ENCODE results near the gene OGFOD3. TPM values are rescaled to one million over a fixed set of nuclear protein-coding genes. Genes with fewer than 3 reads are reported as not detected.
"Not testable (repeated sequence)": the region's sequence is repeated elsewhere in the genome, so short reads cannot be mapped to it uniquely, and the experiment has no call there.

OGFOD3 gene
- total and polyA plus RNA-seq, 5 experiments from 2014 or later = 25.6 to 35.2 (median 32.4) TPM

GRCh38 chr17:82457073-82457928, 38.9 kb upstream of the OGFOD3 start:
- POLR2A ChIA-PET = interaction anchor here (0.6 to 3.6 kb wide), 17 partner anchors 8 to 596 kb away, joined by 3 to 31 read pairs (median 3); partner anchors contain the start of genes DCXR, FOXK2, HEXD and OGFOD3
- peak overlapping the region; percentile 80 to 97 (median 89) for H3K4me3 Mint-ChIP-seq
- no peak for DNase-seq
- H3K4me1 Mint-ChIP-seq = peaks cover 16 to 38% (median 26%) of the 10 kb centered on the region in 4 donors
- H3K36me3 Mint-ChIP-seq = peaks cover 0 to 18% (median 3%) of the 10 kb centered on the region in 3 donors
- no peak for ATAC-seq
- no peaks in the 10 kb centered on the region for H3K27me3 Mint-ChIP-seq
- H3K27ac Mint-ChIP-seq = peak overlapping the region; percentile 91 to 99 (median 98)
- no peaks in the 10 kb centered on the region for H3K9me3 Mint-ChIP-seq

DNA sequence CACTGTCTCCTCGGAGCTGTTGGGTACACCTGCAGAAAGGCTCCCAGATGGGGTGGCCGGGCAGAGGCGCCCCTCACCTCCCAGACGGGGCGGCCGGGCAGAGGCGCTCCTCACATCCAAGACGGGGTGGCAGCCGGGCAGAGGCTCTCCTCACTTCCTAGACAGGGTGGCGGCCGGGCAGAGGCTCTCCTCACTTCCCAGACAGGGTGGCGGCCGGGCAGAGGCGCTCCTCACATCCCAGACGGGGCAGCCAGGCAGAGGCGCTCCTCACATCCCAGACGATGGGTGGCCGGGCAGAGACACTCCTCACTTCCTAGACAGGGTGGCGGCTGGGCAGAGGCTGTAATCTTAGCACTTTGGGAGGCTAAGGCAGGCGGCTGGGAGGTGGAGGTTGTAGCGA, 35.3 kb upstream of the OGFOD3 start:
- not testable (repeated sequence) for H3K36me3 Mint-ChIP-seq, DNase-seq, H3K27me3 Mint-ChIP-seq, ATAC-seq, H3K4me3 Mint-ChIP-seq, H3K9me3 Mint-ChIP-seq
- Mint-ChIP-seq H3K27ac (peak overlapping the region in 1 of 10 donors; percentile 55), H3K4me1 (peaks cover 18 to 44% (median 40%) of the 10 kb centered on the region in 4 donors)
- POLR2A ChIA-PET = interaction anchor here (1.1 kb wide), 1 partner anchor 9 kb away, joined by 3 read pairs; no protein-coding TSS in a partner anchor

- H3K9me3 Mint-ChIP-seq, H3K27me3 Mint-ChIP-seq, H3K36me3 Mint-ChIP-seq, ATAC-seq, DNase-seq: not testable (repeated sequence)
- Mint-ChIP-seq H3K4me1 (peaks cover 18 to 44% (median 40%) of the 10 kb centered on the region in 4 donors), H3K27ac (peak overlapping the region in 2 of 10 donors; percentile 37 to 98), H3K4me3 (peak overlapping the region in 1 of 10 donors; percentile 0)
- POLR2A ChIA-PET = interaction anchor here (0.6 to 1.1 kb wide), 2 partner anchors 10 to 240 kb away, joined by 3 to 4 read pairs; partner anchors contain the start of gene CCDC57
These were observed 34.8 kb upstream of the OGFOD3 start for GRCh38 chr17:82453151-82453550.

GRCh38 chr17:82452162-82452561, 33.8 kb upstream of the OGFOD3 start:
- no peak for DNase-seq
- peak overlapping the region in 9 of 10 donors; percentile 53 to 98 (median 71) for H3K27ac Mint-ChIP-seq
- POLR2A ChIA-PET = interaction anchor here (1.2 to 1.7 kb wide), 3 partner anchors 8 to 44 kb away, joined by 3 to 6 read pairs (median 4); no protein-coding TSS in a partner anchor
- H3K4me1 Mint-ChIP-seq = peaks cover 15 to 42% (median 38%) of the 10 kb centered on the region in 4 donors
- no peaks in the 10 kb centered on the region for H3K27me3 Mint-ChIP-seq
- H3K9me3 Mint-ChIP-seq = no peaks in the 10 kb centered on the region
- H3K4me3 Mint-ChIP-seq = peak overlapping the region in 9 of 10 donors; percentile 15 to 99 (median 45)
- no peaks in the 10 kb centered on the region for H3K36me3 Mint-ChIP-seq
- no peak for ATAC-seq

DNA sequence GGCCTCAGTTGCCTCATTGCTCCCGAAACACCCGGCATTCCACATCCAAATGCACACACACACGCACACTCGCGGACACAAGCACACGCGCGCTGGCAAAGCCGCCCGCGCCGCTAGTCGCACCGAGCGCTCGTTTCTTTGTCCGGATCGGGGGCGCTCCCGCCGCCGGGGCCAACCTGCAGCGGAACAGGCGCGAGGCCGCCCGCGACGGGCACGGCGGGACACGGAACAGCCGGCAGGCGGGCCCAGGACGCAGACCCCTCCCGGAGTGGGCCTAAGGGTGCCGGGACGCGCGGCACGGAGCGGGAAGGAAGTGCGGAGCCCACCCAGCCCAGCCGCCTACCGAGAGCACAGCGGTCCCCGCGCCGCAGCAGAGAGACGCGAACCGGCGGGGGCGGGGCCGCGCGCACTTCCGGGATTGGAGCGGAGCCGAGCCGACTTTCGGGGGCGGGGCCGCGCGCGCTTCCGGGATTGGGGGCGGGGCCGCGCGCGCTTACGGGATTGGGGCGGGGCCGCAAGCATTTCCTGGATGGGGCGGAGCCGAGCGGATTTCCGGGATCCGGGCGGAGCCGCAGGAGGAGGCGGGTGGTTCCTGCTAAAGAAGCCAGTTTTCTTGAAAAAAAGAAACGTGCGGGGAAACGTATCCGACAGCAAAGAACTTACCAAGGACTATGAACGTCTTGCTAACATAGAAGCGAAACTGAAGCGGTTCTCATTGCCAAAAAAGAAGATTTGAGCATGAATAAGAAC, 32.1 kb upstream of the OGFOD3 start, which contains the start of gene CYBC1:
Gene CYBC1, minus strand, starts transcription at position 396 of the 750 bp plus-strand sequence. CDS start 1,498 bp downstream, outside the sequence.
- H3K4me3 Mint-ChIP-seq = peak within 1 kb of the TSS; percentile 92 to 99 (median 95)
- H3K9me3 Mint-ChIP-seq = no peaks in the 10 kb centered on the region
- H3K27ac Mint-ChIP-seq = peak within 1 kb of the TSS; percentile 96 to 99 (median 98)
- DNase-seq = peak; percentile 85 to 99 (median 94)
- no peaks in the 10 kb centered on the region for H3K36me3 Mint-ChIP-seq
- POLR2A ChIA-PET = interaction anchor here (0.7 to 2.1 kb wide), 8 partner anchors 8 to 238 kb away, joined by 3 to 31 read pairs (median 8); partner anchors contain the start of genes CCDC57, FOXK2, HEXD and NARF
- peak; percentile 62 to 77 for ATAC-seq
- H3K4me1 Mint-ChIP-seq = peaks cover 14 to 47% (median 38%) of the 10 kb centered on the region in 4 donors
- no peaks in the 10 kb centered on the region for H3K27me3 Mint-ChIP-seq

GRCh38 chr17:82449883-82450356, 31.5 kb upstream of the OGFOD3 start:
- Mint-ChIP-seq H3K36me3 (no peaks in the 10 kb centered on the region), H3K27me3 (no peaks in the 10 kb centered on the region), H3K4me3 (peak overlapping the region; percentile 92 to 99 (median 95)), H3K9me3 (no peaks in the 10 kb centered on the region), H3K4me1 (peaks cover 14 to 47% (median 38%) of the 10 kb centered on the region in 4 donors), H3K27ac (peak overlapping the region; percentile 96 to 99 (median 98))
- peak; percentile 13 to 16 for ATAC-seq
- POLR2A ChIA-PET = interaction anchor here (0.6 to 2.1 kb wide), 14 partner anchors 9 to 937 kb away, joined by 3 to 31 read pairs (median 4); partner anchors contain the start of genes FOXK2, HEXD, NARF and OGFOD3
- peak in 3 of 10 donors; percentile 14 to 34 (median 19) for DNase-seq

GRCh38 chr17:82449131-82449882, 30.9 kb upstream of the OGFOD3 start:
- ATAC-seq = peak; percentile 48 to 77
- peak; percentile 56 to 90 (median 83) for DNase-seq
- Mint-ChIP-seq H3K27ac (peak overlapping the region; percentile 96 to 99 (median 98)), H3K4me3 (peak overlapping the region; percentile 92 to 99 (median 95)), H3K36me3 (no peaks in the 10 kb centered on the region), H3K9me3 (no peaks in the 10 kb centered on the region), H3K27me3 (no peaks in the 10 kb centered on the region), H3K4me1 (peaks cover 14 to 47% (median 38%) of the 10 kb centered on the region in 4 donors)
- POLR2A ChIA-PET = interaction anchor here (0.5 to 2.1 kb wide), 19 partner anchors 9 to 1432 kb away, joined by 3 to 31 read pairs (median 4); partner anchors contain the start of genes FOXK2, HEXD, NARF and OGFOD3

DNA sequence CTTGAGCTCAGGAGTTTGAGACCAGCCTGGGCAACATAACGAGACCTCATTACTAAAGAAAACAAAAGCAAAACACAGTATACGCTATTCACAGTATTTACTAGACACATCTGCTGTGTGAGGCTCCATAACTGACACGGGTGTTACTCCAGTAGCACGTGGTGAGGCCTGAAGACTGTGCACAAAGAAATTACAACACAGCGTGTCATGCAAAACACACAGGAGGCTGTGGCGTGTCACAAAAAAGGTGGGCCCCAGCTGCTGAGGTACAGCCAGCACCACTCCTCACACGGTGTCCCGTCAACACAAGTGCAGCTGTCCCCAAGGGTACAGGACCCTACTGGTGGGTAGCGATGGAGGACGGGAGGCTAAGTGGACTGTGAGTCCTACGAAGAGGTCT, 29.5 kb upstream of the OGFOD3 start:
- peaks cover 14 to 47% (median 39%) of the 10 kb centered on the region in 4 donors for H3K4me1 Mint-ChIP-seq
- peaks cover 0 to 5% (median 0%) of the 10 kb centered on the region in 3 donors for H3K36me3 Mint-ChIP-seq
- no peak for DNase-seq
- H3K27ac Mint-ChIP-seq = peak overlapping the region in 9 of 10 donors; percentile 41 to 94 (median 86)
- H3K4me3 Mint-ChIP-seq = peak overlapping the region in 8 of 10 donors; percentile 18 to 77 (median 53)
- H3K27me3 Mint-ChIP-seq = no peaks in the 10 kb centered on the region
- no peak for ATAC-seq
- H3K9me3 Mint-ChIP-seq = no peaks in the 10 kb centered on the region
- POLR2A ChIA-PET = interaction anchor here (0.8 kb wide), 1 partner anchor 10 kb away, joined by 3 read pairs; the partner anchor contains the start of gene NARF

- POLR2A ChIA-PET = no interaction called here
- DNase-seq (no peak), ATAC-seq (no peak)
- Mint-ChIP-seq H3K27me3 (no peaks in the 10 kb centered on the region), H3K4me1 (peaks cover 10 to 43% (median 33%) of the 10 kb centered on the region in 4 donors), H3K27ac (peak overlapping the region in 7 of 10 donors; percentile 5 to 86 (median 47)), H3K4me3 (peak overlapping the region in 3 of 10 donors; percentile 22 to 43 (median 34)), H3K36me3 (peaks cover 0 to 9% (median 0%) of the 10 kb centered on the region in 3 donors), H3K9me3 (no peaks in the 10 kb centered on the region)
These were observed 28.3 kb upstream of the OGFOD3 start for GRCh38 chr17:82446649-82447048.

- Mint-ChIP-seq H3K4me3 (peak overlapping the region in 1 of 10 donors; percentile 34), H3K36me3 (peaks cover 0 to 9% (median 0%) of the 10 kb centered on the region in 3 donors), H3K9me3 (no peaks in the 10 kb centered on the region), H3K4me1 (peaks cover 8 to 39% (median 28%) of the 10 kb centered on the region in 4 donors), H3K27me3 (no peaks in the 10 kb centered on the region), H3K27ac (peak overlapping the region in 7 of 10 donors; percentile 15 to 86 (median 46))
- DNase-seq = no peak
- POLR2A ChIA-PET = interaction anchor here (0.7 kb wide), 1 partner anchor 470 kb away, joined by 3 read pairs; no protein-coding TSS in a partner anchor
- no peak for ATAC-seq
These were observed 27.7 kb upstream of the OGFOD3 start for GRCh38 chr17:82446124-82446523.

DNA sequence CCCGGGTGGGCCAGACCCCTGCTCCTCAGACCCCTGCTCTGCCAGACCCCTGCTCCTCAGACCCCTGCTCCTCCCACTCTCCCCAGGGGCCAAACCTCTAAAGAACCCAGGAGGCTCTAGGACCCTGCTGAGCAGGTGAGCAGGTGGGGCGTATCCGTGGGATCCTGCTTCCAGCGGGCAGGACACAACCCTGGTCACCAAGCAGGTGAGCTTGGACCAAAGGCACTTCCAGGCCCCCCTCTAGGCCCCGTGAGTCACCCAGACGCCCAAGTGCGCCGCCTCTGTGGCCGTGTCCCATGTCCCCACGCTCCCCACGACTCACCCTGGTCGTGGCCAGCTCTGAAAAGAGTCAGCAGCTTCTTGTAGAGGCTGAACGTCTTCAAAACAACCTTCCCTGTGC, 27.2 kb upstream of the OGFOD3 start:
- Mint-ChIP-seq H3K27me3 (no peaks in the 10 kb centered on the region), H3K36me3 (peaks cover 0 to 9% (median 0%) of the 10 kb centered on the region in 3 donors), H3K27ac (peak overlapping the region in 1 of 10 donors; percentile 22), H3K4me3 (no peak overlapping the region), H3K4me1 (peaks cover 8 to 36% (median 23%) of the 10 kb centered on the region in 4 donors), H3K9me3 (no peaks in the 10 kb centered on the region)
- no peak for ATAC-seq
- DNase-seq = no peak
- POLR2A ChIA-PET = no interaction called here
